ENCODE results near the gene ANKRD45.

The ANKRD45 gene

GRCh38 chr1:173590557-173590956 is 79.1 kb downstream of the ANKRD45 start:
- Histone ChIP-seq H3K9ac (no peak overlapping the region), H3K4me1 (no peaks in the 10 kb centered on the region), H3K27ac (no peak overlapping the region), H3K9me3 (ENCODE audit: control insufficient read depth, low read length) (no peaks in the 10 kb centered on the region), H3K4me2 (ENCODE audit: low read length) (no peak overlapping the region), H3K4me3 (ENCODE audit: low read depth, low read length) (no peak overlapping the region), H3K79me2 (no peaks in the 10 kb centered on the region), H2AFZ (no peak overlapping the region), H3K36me3 (ENCODE audit: control insufficient read depth, insufficient read depth, low read length) (no peaks in the 10 kb centered on the region), H3K27me3 (ENCODE audit: control insufficient read depth, insufficient read depth, low read length) (no peaks in the 10 kb centered on the region)
- TF ChIP-seq, protein P1, sequence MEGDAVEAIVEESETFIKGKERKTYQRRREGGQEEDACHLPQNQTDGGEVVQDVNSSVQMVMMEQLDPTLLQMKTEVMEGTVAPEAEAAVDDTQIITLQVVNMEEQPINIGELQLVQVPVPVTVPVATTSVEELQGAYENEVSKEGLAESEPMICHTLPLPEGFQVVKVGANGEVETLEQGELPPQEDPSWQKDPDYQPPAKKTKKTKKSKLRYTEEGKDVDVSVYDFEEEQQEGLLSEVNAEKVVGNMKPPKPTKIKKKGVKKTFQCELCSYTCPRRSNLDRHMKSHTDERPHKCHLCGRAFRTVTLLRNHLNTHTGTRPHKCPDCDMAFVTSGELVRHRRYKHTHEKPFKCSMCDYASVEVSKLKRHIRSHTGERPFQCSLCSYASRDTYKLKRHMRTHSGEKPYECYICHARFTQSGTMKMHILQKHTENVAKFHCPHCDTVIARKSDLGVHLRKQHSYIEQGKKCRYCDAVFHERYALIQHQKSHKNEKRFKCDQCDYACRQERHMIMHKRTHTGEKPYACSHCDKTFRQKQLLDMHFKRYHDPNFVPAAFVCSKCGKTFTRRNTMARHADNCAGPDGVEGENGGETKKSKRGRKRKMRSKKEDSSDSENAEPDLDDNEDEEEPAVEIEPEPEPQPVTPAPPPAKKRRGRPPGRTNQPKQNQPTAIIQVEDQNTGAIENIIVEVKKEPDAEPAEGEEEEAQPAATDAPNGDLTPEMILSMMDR (IDR thresholded peaks at IDR 0.05) = no peak

GRCh38 chr1:173581383-173582079 is 88.1 kb downstream of the ANKRD45 start:
- Histone ChIP-seq H3K27ac (no peak overlapping the region), H3K9me3 (ENCODE audit: control insufficient read depth, low read length) (no peaks in the 10 kb centered on the region), H3K9ac (no peak overlapping the region), H3K27me3 (ENCODE audit: control insufficient read depth, insufficient read depth, low read length) (no peaks in the 10 kb centered on the region), H3K4me2 (ENCODE audit: low read length) (no peak overlapping the region), H3K4me3 (ENCODE audit: low read depth, low read length) (no peak overlapping the region), H2AFZ (no peak overlapping the region), H3K36me3 (ENCODE audit: control insufficient read depth, insufficient read depth, low read length) (no peaks in the 10 kb centered on the region), H3K79me2 (no peaks in the 10 kb centered on the region), H3K4me1 (no peaks in the 10 kb centered on the region)
- TF ChIP-seq, protein P1 (IDR thresholded peaks at IDR 0.05) = no peak

DNA sequence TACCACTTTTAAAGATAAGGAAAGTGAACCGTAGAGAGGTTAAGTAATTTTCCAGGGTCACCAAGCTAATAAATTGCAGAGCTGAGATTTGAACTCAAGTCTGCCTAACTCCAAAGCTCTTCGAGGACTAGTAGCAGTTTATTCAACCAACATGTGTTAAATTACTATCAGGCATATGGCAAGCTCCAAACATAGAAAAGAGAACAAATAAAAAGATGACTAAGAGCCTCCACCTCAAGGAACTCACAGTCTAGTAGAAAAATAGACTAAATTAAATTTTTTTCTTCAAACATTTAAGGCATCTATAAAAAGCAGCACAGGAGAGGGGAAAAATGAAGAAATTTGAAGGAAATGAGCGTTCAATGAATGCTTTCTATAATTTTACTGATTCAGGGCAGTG is 89.0 kb downstream of the ANKRD45 start:
- H3K36me3 ChIP-seq (ENCODE audit: control insufficient read depth, insufficient read depth, low read length) = no peaks in the 10 kb centered on the region
- no peak overlapping the region for H3K4me3 ChIP-seq (ENCODE audit: low read depth, low read length)
- TF ChIP-seq, protein P1 (IDR thresholded peaks at IDR 0.05) = no peak
- no peak overlapping the region for H3K27ac ChIP-seq
- no peaks in the 10 kb centered on the region for H3K9me3 ChIP-seq (ENCODE audit: control insufficient read depth, low read length)
- no peaks in the 10 kb centered on the region for H3K27me3 ChIP-seq (ENCODE audit: control insufficient read depth, insufficient read depth, low read length)
- no peak overlapping the region for H3K9ac ChIP-seq
- no peak overlapping the region for H3K4me2 ChIP-seq (ENCODE audit: low read length)
- H3K4me1 ChIP-seq = no peaks in the 10 kb centered on the region
- no peak overlapping the region for H2AFZ ChIP-seq
- no peaks in the 10 kb centered on the region for H3K79me2 ChIP-seq

- no peak overlapping the region for H3K4me3 ChIP-seq (ENCODE audit: low read depth, low read length)
- no peak overlapping the region for H3K4me2 ChIP-seq (ENCODE audit: low read length)
- TF ChIP-seq, protein P1 (IDR thresholded peaks at IDR 0.05) = no peak
Observed at GRCh38 chr1:173580071-173580470, 89.6 kb downstream of the ANKRD45 start.

DNA sequence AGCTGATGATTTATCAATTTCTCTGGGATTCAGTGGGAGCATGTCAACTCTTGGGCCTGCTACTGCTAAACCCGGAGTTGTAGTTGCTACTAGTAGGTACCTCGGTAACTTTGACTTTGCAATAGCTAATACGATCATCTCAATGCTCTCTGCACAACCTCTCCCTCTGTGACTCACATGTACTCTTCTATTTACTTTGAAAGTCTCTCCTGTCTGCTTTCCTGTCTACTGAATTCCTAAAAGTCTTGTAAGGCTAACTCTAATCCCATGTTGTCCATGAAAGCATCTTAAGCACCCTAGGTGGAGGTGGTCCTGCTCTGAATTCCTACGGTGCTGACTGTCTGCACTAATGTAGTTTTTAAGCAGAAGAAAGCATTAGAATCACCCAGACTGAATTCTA is 96.1 kb downstream of the ANKRD45 start:
- no peaks in the 10 kb centered on the region for H3K9me3 ChIP-seq (ENCODE audit: control insufficient read depth, low read length)
- H3K4me3 ChIP-seq (ENCODE audit: low read depth, low read length) = no peak overlapping the region
- no peaks in the 10 kb centered on the region for H3K4me1 ChIP-seq
- no peaks in the 10 kb centered on the region for H3K27me3 ChIP-seq (ENCODE audit: control insufficient read depth, insufficient read depth, low read length)
- no peaks in the 10 kb centered on the region for H3K79me2 ChIP-seq
- H3K9ac ChIP-seq = no peak overlapping the region
- no peaks in the 10 kb centered on the region for H3K36me3 ChIP-seq (ENCODE audit: control insufficient read depth, insufficient read depth, low read length)
- no peak overlapping the region for H2AFZ ChIP-seq
- no peak overlapping the region for H3K4me2 ChIP-seq (ENCODE audit: low read length)
- H3K27ac ChIP-seq = no peak overlapping the region
- TF ChIP-seq, protein P1 (IDR thresholded peaks at IDR 0.05) = no peak

More at GRCh38 chr1:173580071-173580470, 89.6 kb downstream of the ANKRD45 start:
- no peaks in the 10 kb centered on the region for H3K36me3 ChIP-seq (ENCODE audit: control insufficient read depth, insufficient read depth, low read length)
- no peaks in the 10 kb centered on the region for H3K9me3 ChIP-seq (ENCODE audit: control insufficient read depth, low read length)
- H3K27ac ChIP-seq = no peak overlapping the region
- H3K9ac ChIP-seq = no peak overlapping the region
- no peaks in the 10 kb centered on the region for H3K4me1 ChIP-seq
- no peaks in the 10 kb centered on the region for H3K79me2 ChIP-seq
- no peaks in the 10 kb centered on the region for H3K27me3 ChIP-seq (ENCODE audit: control insufficient read depth, insufficient read depth, low read length)
- no peak overlapping the region for H2AFZ ChIP-seq

All from parathyroid adenoma (tissue), 2 donors.